A204.1 (cell line): Measurements from ENCODE around the gene TMEM107.

ENCODE experiments used
- FAIRE-seq: peaks from 2 replicates; lab custom pipeline; 2012; peaks lifted over from hg19 to GRCh38; lab: Jason Lieb, UNC

TMEM107 gene

GRCh38 chr17:8137645-8138373 lies 38.4 kb downstream of the TMEM107 start:
- no peak for FAIRE-seq

GRCh38 chr17:8133941-8134340 lies 42.2 kb downstream of the TMEM107 start:
- FAIRE-seq = no peak

GRCh38 chr17:8133399-8133798 lies 42.8 kb downstream of the TMEM107 start:
- FAIRE-seq = no peak

- no peak for FAIRE-seq
Measured at GRCh38 chr17:8131844-8132441, 44.2 kb downstream of the TMEM107 start.

- no peak for FAIRE-seq
Measured at GRCh38 chr17:8128125-8128784, 47.9 kb downstream of the TMEM107 start.

GRCh38 chr17:8126491-8127066 lies 49.6 kb downstream of the TMEM107 start:
- FAIRE-seq = no peak

- no peak for FAIRE-seq
Measured at GRCh38 chr17:8125947-8126490, 50.2 kb downstream of the TMEM107 start.

GRCh38 chr17:8125154-8125946 lies 50.8 kb downstream of the TMEM107 start:
- no peak for FAIRE-seq

- FAIRE-seq = no peak
Measured at GRCh38 chr17:8124350-8125153, 51.6 kb downstream of the TMEM107 start.

GRCh38 chr17:8123695-8124349 lies 52.4 kb downstream of the TMEM107 start, which contains the start of gene HES7:
TSS of gene HES7 (minus strand) at chr17:8124106. CDS start at chr17:8124084, 22 bp downstream.
- FAIRE-seq = no peak

GRCh38 chr17:8122924-8123694 lies 53.1 kb downstream of the TMEM107 start:
- no peak for FAIRE-seq
